ENCODE data around the gene CLIC4.
"Not testable (repeated sequence)": the region's sequence is repeated elsewhere in the genome, so short reads cannot be mapped to it uniquely, and the experiment has no call there.

CLIC4 gene

GRCh38 chr1:24720152-24720551, 25.1 kb upstream of the CLIC4 start:
- no peak for DNase-seq

- DNase-seq: no peak
Measured at GRCh38 chr1:24721533-24721932, 23.7 kb upstream of the CLIC4 start.

GRCh38 chr1:24722073-24723035, 22.9 kb upstream of the CLIC4 start:
- DNase-seq: not testable (repeated sequence)

- DNase-seq: peak; percentile 49
Measured at GRCh38 chr1:24724345-24725208, 20.7 kb upstream of the CLIC4 start.

- peak; percentile 57 for DNase-seq
Measured at GRCh38 chr1:24725209-24725651, 20.0 kb upstream of the CLIC4 start.

GRCh38 chr1:24726741-24727140, 18.5 kb upstream of the CLIC4 start:
- DNase-seq: no peak

- DNase-seq: no peak
Measured at GRCh38 chr1:24727501-24728216, 17.6 kb upstream of the CLIC4 start.

- no peak for DNase-seq
Measured at GRCh38 chr1:24728982-24729381, 16.3 kb upstream of the CLIC4 start.

- no peak for DNase-seq
Measured at GRCh38 chr1:24732186-24732885, 12.9 kb upstream of the CLIC4 start.

GRCh38 chr1:24733342-24733741, 11.9 kb upstream of the CLIC4 start:
- DNase-seq: not testable (repeated sequence)

- DNase-seq: peak; percentile 50
Measured at GRCh38 chr1:24735156-24735508, 10.1 kb upstream of the CLIC4 start.

- peak; percentile 77 for DNase-seq
Measured at GRCh38 chr1:24735509-24736375, 9.5 kb upstream of the CLIC4 start.

GRCh38 chr1:24737368-24738117, 7.7 kb upstream of the CLIC4 start:
- no peak for DNase-seq

- no peak for DNase-seq
Measured at GRCh38 chr1:24739241-24739640, 6.0 kb upstream of the CLIC4 start.

- DNase-seq: peak; percentile 7
Measured at GRCh38 chr1:24742090-24742938, 2.9 kb upstream of the CLIC4 start.

GRCh38 chr1:24743404-24744211, 1.6 kb upstream of the CLIC4 start:
- DNase-seq: peak; percentile 55

- peak; percentile 84 for DNase-seq
Measured at GRCh38 chr1:24745711-24746413, 615 bp downstream of the CLIC4 start.
